HepG2 (cell line): Measurements from ENCODE around the gene NELFCD. TPM values are rescaled to one million over a fixed set of nuclear protein-coding genes. Genes with fewer than 3 reads are reported as not detected.

Experiments used
- ADNP ChIP-seq: sonication (generic); formaldehyde crosslinking; IDR thresholded peaks from 2 replicates; pipeline ENCODE4 v1.4.0; 2020; ENCODE audit warnings: missing genetic modification reagents
- AKAP8 ChIP-seq: sonication (generic); formaldehyde crosslinking; IDR thresholded peaks from 2 replicates; pipeline ENCODE4 v1.5.1; 2020; ENCODE audit warnings: mild to moderate bottlenecking, missing genetic modification reagents
- HOXA5 ChIP-seq: sonication (generic); formaldehyde crosslinking; IDR thresholded peaks from 2 replicates; pipeline ENCODE4 v1.4.0; 2020; ENCODE audit warnings: missing genetic modification reagents
- KDM6A ChIP-seq: IDR thresholded peaks from 2 replicates; pipeline ENCODE4 v1.6.1; 2016; ENCODE audit warnings: low read depth
- NR3C1 ChIP-seq: sonication (generic); formaldehyde crosslinking; IDR thresholded peaks from 2 replicates; pipeline ENCODE4 v1.4.0; 2020; ENCODE audit warnings: missing genetic modification reagents
- SP4 ChIP-seq: sonication (generic); formaldehyde crosslinking; IDR thresholded peaks from 2 replicates; pipeline ENCODE4 v1.8.1; 2023; ENCODE audit warnings: mild to moderate bottlenecking, missing genetic modification reagents
- TBL1XR1 ChIP-seq: fragments of 150-350 bp; IDR thresholded peaks from 2 replicates; pipeline ENCODE4 v1.6.1; 2014; ENCODE audit warnings: borderline replicate concordance, low read length; ENCODE audit not compliant: partially characterized antibody
- U2AF2 ChIP-seq: fragments of 200-400 bp; formaldehyde crosslinking; IDR thresholded peaks from 2 replicates; pipeline ENCODE4 v1.6.1; 2017; ENCODE audit warnings: low read depth, mild to moderate bottlenecking, low read length
- ZBTB38 ChIP-seq: sonication (generic); formaldehyde crosslinking; IDR thresholded peaks from 2 replicates; pipeline ENCODE4 v1.5.1; 2020; ENCODE audit warnings: mild to moderate bottlenecking, missing genetic modification reagents
- ZNF138 ChIP-seq: sonication (generic); formaldehyde crosslinking; IDR thresholded peaks from 2 replicates; pipeline ENCODE4 v1.5.0; 2020; ENCODE audit warnings: mild to moderate bottlenecking, low read depth, missing genetic modification reagents
- ZNF354B ChIP-seq: sonication (generic); formaldehyde crosslinking; IDR thresholded peaks from 2 replicates; pipeline ENCODE4 v1.8.0; 2022; ENCODE audit warnings: mild to moderate bottlenecking, missing genetic modification reagents
- ZNF496 ChIP-seq: sonication (generic); formaldehyde crosslinking; IDR thresholded peaks from 2 replicates; pipeline ENCODE4 v1.8.1; 2023; ENCODE audit warnings: mild to moderate bottlenecking, moderate library complexity, missing genetic modification reagents; ENCODE audit not compliant: insufficient replicate concordance
- ZNF563 ChIP-seq: sonication (generic); formaldehyde crosslinking; IDR thresholded peaks from 2 replicates; pipeline ENCODE4 v1.8.0; 2022; ENCODE audit warnings: mild to moderate bottlenecking, moderate library complexity, missing genetic modification reagents
- ZSCAN29 ChIP-seq: sonication (generic); formaldehyde crosslinking; conservative IDR thresholded peaks from 2 replicates; pipeline ENCODE4 v1.4.0; 2020; ENCODE audit warnings: mild to moderate bottlenecking, missing genetic modification reagents
- polyA plus RNA-seq, 8 experiments: library from polyadenylated mRNA; depleted of rRNA in 3 of 8; stranded (reverse) in 7 of 8; unstranded in 1 of 8; fragments of >200 nt; fragmentation: Illumina TruSeq in 4 of 8; extraction: Trizol in 4 of 8; gene quantifications; 2 replicates each; pipeline versions ENCODE4 v1.2.1 to v1.2.3, GENCODE V29; 2011 to 2016; ENCODE audit warnings: low read depth in 4 of 8, missing spikeins in 1 of 8, mixed read lengths in 1 of 8; ENCODE audit not compliant: insufficient read depth in 1 of 8
- total RNA-seq, 5 experiments: library from RNA; depleted of rRNA; stranded (reverse); fragments of >200 nt; fragmentation: Illumina TruSeq; extraction: Trizol; gene quantifications; 2 replicates each; pipeline ENCODE4 v1.2.3, GENCODE V29; 2016; ENCODE audit warnings: low read depth in 1 of 5
- TF ChIP-seq, protein P1 (sequence below): IDR thresholded peaks from 2 replicates; pipeline ENCODE4 v1.6.1; 2012; ENCODE audit warnings: inconsistent platforms
- TF ChIP-seq, protein P2 (sequence below): sonication (generic); formaldehyde crosslinking; IDR thresholded peaks from 2 replicates; pipeline ENCODE4 v1.5.1; 2020; ENCODE audit warnings: mild to moderate bottlenecking, missing genetic modification reagents, moderate library complexity
- TF ChIP-seq, protein P3 (sequence below): fragments of 450-650 bp; IDR thresholded peaks from 2 replicates; pipeline ENCODE4 v1.6.1; 2017; ENCODE audit warnings: mild to moderate bottlenecking
- TF ChIP-seq, protein P4 (sequence below): sonication (generic); formaldehyde crosslinking; IDR thresholded peaks from 2 replicates; pipeline ENCODE4 v1.8.0; 2022; ENCODE audit warnings: missing genetic modification reagents, mild to moderate bottlenecking, inconsistent platforms, borderline replicate concordance
- TF ChIP-seq, protein P5 (sequence below): sonication (generic); formaldehyde crosslinking; IDR thresholded peaks from 2 replicates; pipeline ENCODE4 v1.9.0; 2021; ENCODE audit warnings: missing genetic modification reagents, mild to moderate bottlenecking, borderline replicate concordance

The NELFCD gene
- total and polyA plus RNA-seq, 2 of the 13 experiments (the other 11 are each of a cell fraction or from before 2014, with no cell fraction given): 159 to 203 TPM

DNA sequence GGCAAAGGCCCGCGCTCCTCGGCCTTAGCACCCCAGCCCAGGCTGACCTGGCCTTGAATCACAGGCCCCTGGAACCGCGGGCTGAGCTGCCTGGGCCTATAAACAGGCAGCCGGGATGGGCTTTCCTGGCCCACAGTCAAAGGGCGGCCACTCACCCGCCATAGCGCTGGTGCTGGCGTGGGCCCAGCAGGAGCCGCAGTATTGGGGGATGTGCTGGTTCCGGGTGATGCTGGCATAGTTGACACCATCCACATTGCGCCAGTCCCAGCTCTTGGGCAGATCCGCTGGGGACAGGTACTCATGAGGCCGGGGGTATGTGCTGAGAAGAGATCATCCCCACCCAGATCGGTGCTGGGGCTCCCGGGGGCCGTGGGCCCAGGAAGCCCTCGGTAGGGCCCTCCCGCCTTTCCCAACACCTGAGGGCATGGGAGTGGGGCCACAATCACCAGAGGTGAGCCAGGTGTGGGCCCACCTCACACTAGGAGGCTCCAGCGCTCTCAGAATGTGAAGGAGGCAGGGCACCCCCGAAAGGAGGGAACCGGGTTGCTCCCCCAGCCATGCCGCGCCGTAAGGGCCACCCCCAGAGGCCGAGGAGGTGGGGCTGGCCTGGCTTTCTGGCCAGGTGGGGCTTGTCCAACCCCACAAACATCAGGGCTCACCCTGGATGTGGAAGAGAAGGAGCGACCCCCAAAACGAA is 25.3 kb downstream of the NELFCD start (continued):
- TF ChIP-seq, protein P1, sequence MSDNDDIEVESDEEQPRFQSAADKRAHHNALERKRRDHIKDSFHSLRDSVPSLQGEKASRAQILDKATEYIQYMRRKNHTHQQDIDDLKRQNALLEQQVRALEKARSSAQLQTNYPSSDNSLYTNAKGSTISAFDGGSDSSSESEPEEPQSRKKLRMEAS: no peak
- TF ChIP-seq ADNP (CRISPR knock-in tag) (no peak), NR3C1 (CRISPR knock-in tag) (no peak), TBL1XR1 (no peak), SP4 (no peak), ZSCAN29 (CRISPR knock-in tag) (no peak), ZBTB38 (CRISPR knock-in tag) (peak; percentile 94), AKAP8 (CRISPR knock-in tag) (0 out of 2 replicates have a peak, but pooled peaks have one; percentile 41), U2AF2 (no peak), ZNF496 (CRISPR knock-in tag) (no peak), KDM6A (CRISPR knock-in tag) (no peak), ZNF354B (CRISPR knock-in tag) (0 out of 2 replicates have a peak, but pooled peaks have one; percentile 32), ZNF138 (CRISPR knock-in tag) (no peak), HOXA5 (no peak), ZNF563 (CRISPR knock-in tag) (no peak)
- TF ChIP-seq, protein P2, sequence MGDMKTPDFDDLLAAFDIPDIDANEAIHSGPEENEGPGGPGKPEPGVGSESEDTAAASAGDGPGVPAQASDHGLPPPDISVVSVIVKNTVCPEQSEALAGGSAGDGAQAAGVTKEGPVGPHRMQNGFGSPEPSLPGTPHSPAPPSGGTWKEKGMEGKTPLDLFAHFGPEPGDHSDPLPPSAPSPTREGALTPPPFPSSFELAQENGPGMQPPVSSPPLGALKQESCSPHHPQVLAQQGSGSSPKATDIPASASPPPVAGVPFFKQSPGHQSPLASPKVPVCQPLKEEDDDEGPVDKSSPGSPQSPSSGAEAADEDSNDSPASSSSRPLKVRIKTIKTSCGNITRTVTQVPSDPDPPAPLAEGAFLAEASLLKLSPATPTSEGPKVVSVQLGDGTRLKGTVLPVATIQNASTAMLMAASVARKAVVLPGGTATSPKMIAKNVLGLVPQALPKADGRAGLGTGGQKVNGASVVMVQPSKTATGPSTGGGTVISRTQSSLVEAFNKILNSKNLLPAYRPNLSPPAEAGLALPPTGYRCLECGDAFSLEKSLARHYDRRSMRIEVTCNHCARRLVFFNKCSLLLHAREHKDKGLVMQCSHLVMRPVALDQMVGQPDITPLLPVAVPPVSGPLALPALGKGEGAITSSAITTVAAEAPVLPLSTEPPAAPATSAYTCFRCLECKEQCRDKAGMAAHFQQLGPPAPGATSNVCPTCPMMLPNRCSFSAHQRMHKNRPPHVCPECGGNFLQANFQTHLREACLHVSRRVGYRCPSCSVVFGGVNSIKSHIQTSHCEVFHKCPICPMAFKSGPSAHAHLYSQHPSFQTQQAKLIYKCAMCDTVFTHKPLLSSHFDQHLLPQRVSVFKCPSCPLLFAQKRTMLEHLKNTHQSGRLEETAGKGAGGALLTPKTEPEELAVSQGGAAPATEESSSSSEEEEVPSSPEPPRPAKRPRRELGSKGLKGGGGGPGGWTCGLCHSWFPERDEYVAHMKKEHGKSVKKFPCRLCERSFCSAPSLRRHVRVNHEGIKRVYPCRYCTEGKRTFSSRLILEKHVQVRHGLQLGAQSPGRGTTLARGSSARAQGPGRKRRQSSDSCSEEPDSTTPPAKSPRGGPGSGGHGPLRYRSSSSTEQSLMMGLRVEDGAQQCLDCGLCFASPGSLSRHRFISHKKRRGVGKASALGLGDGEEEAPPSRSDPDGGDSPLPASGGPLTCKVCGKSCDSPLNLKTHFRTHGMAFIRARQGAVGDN (CRISPR knock-in tag): peak; percentile 88
- TF ChIP-seq, protein P3, sequence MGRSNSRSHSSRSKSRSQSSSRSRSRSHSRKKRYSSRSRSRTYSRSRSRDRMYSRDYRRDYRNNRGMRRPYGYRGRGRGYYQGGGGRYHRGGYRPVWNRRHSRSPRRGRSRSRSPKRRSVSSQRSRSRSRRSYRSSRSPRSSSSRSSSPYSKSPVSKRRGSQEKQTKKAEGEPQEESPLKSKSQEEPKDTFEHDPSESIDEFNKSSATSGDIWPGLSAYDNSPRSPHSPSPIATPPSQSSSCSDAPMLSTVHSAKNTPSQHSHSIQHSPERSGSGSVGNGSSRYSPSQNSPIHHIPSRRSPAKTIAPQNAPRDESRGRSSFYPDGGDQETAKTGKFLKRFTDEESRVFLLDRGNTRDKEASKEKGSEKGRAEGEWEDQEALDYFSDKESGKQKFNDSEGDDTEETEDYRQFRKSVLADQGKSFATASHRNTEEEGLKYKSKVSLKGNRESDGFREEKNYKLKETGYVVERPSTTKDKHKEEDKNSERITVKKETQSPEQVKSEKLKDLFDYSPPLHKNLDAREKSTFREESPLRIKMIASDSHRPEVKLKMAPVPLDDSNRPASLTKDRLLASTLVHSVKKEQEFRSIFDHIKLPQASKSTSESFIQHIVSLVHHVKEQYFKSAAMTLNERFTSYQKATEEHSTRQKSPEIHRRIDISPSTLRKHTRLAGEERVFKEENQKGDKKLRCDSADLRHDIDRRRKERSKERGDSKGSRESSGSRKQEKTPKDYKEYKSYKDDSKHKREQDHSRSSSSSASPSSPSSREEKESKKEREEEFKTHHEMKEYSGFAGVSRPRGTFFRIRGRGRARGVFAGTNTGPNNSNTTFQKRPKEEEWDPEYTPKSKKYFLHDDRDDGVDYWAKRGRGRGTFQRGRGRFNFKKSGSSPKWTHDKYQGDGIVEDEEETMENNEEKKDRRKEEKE: no peak
- TF ChIP-seq, protein P4, sequence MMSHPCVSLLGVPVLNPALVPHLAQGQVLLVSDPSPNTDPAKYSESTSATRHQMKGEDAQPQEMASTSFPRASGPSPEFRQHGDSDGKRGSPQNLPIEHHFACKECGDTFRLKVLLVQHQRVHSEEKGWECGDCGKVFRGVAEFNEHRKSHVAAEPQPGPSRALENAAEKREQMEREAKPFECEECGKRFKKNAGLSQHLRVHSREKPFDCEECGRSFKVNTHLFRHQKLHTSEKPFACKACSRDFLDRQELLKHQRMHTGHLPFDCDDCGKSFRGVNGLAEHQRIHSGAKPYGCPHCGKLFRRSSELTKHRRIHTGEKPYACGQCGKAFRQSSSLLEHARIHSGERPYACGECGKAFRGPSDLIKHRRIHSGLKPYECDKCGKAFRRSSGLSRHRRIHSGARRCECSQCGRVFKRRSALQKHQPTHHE (CRISPR knock-in tag): no peak
- TF ChIP-seq, protein P5, sequence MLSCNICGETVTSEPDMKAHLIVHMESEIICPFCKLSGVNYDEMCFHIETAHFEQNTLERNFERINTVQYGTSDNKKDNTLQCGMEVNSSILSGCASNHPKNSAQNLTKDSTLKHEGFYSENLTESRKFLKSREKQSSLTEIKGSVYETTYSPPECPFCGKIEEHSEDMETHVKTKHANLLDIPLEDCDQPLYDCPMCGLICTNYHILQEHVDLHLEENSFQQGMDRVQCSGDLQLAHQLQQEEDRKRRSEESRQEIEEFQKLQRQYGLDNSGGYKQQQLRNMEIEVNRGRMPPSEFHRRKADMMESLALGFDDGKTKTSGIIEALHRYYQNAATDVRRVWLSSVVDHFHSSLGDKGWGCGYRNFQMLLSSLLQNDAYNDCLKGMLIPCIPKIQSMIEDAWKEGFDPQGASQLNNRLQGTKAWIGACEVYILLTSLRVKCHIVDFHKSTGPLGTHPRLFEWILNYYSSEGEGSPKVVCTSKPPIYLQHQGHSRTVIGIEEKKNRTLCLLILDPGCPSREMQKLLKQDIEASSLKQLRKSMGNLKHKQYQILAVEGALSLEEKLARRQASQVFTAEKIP (CRISPR knock-in tag): no peak
